GM18907 (cell line): ENCODE measurements around the gene RAB5A.
"Not testable (repeated sequence)": the region's sequence is repeated elsewhere in the genome, so short reads cannot be mapped to it uniquely, and the experiment has no call there.

Source experiments
- ATAC-seq: cut with Tn5 transposase; IDR thresholded peaks from one replicate; pipeline ENCODE4 v1.9.1; 2021; ENCODE audit warnings: mild to moderate bottlenecking, moderate library complexity; ENCODE audit not compliant: unreplicated experiment

The RAB5A gene

DNA sequence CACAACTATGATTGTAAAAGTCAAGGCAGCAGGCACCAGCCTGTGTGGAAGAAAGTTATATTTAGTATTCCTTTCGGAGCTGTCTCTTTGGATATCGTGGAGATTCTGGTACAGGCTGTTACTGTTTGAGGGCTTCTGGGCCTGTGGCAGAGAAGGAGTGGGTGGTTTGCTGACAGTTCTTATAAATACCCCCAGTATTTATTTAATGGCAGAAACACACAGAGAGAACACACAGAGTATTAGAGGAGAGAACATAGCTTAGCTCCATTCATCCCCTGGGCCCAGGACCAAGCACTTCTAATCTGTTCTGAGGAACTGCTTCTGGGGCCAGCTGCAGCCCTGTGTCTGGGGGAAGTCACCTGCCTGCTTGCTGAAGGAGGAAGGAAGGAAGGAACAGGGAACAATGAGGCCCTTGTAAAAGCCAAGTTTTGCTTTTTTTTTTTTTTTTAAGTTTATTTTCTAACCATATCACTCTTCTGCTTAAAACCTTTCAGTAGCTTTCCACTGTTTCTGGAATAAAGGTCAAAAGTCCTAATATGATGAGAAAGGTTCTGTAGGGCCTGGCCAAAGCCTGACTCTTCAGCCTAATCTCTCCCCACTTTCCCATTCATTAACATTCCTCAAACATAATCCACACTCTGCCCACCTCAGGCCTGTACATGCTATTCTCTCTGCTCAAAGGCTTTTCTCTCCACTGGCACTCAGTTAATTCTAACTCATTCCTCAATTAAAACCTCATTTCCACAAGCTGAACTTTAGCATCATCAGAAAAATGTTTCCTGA is 76.9 kb downstream of the RAB5A start:
- ATAC-seq, result no peak

DNA sequence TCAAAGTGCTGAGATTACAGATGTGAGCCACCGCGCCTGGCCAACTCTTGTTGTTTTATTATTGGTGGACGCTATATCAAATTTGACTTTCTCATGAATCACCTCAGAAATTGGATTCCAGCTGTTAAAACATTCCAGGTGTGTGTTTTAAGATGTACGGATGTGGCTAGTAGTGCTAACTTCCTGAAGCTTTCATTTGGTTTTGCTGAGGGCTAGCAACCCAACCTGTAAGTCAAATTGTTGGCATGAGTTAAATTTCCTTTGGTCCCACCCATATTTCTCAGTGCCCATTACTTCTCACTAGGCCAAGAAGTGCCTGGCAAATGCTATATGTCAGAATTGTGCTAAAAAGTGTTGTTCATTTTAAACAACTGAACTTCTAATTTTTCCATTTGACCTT is 80.2 kb downstream of the RAB5A start:
- no peak for ATAC-seq

DNA sequence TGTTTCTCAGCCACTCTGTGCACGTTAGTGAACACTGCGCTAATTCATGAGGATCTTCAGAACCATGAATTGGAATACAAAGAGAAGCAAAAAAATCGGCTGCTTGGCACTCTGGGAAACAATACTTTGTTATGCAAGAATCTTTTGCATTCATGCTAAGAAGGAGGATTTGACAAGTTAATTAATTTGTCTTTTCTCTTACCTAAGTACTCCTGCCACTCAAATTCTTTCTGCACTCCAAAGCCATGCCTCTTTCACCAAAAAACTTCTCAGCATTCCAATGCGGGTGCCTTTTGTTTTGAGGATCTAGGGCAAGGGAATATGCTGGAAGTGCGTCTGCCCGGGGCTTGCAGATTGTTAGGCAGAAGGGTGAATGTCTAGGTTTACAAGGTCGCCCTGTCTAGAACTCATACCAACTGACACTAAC is 82.0 kb downstream of the RAB5A start:
- ATAC-seq, result no peak

DNA sequence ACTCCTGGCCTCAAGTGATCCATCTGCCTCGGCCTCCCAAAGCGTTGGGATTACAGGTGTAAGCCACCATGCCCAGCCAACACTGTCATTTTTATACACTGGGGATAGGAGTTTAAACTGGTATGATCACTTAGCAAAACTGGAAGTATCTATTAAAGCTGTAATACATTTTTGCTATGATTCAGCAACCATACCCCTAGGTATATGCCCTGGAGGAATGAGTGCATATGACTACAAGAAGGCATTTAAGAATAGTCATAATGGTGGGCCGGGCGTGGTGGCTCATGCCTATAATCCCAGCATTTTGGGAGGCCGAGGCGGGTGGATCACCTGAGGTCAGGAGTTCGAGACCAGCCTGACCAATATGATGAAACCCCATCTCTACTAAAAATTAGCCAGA is 85.0 kb downstream of the RAB5A start:
- not testable (repeated sequence) for ATAC-seq
